Astrocyte (in vitro differentiated cells and primary cell): ENCODE data around the gene CHST3.

ENCODE experiments used
- EZH2 ChIP-seq: IDR thresholded peaks from 2 replicates; pipeline ENCODE4 v1.6.1; 2012; ENCODE audit warnings: mild to moderate bottlenecking, low read length, inconsistent platforms; ENCODE audit not compliant: insufficient read depth
- TF ChIP-seq, protein P1 (sequence below): IDR thresholded peaks from 2 replicates; pipeline ENCODE4 v1.5.1; 2011; ENCODE audit warnings: low read depth, mild to moderate bottlenecking, inconsistent platforms, low read length, moderate library complexity; ENCODE audit not compliant: insufficient read depth

DNA sequence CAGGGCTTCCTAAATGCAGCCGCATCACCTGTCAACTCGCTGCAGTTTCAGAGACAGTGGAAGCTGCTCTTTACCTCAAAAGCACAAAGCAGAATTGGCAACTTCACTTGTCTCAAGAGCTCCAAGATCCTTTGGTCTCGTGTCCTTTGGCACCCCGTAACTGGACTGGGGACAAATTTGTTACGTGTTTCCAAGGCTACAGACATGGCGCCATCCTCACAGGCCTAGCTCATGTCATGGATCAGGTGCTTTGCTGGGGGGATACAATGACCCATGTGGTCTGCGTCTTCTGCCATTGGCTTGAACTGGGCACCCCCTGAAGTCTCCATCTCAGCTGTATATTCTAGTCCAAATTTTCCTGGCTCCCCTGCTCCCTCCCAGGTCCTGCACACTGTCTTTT is 48.6 kb downstream of the CHST3 start:
- TF ChIP-seq, protein P1, sequence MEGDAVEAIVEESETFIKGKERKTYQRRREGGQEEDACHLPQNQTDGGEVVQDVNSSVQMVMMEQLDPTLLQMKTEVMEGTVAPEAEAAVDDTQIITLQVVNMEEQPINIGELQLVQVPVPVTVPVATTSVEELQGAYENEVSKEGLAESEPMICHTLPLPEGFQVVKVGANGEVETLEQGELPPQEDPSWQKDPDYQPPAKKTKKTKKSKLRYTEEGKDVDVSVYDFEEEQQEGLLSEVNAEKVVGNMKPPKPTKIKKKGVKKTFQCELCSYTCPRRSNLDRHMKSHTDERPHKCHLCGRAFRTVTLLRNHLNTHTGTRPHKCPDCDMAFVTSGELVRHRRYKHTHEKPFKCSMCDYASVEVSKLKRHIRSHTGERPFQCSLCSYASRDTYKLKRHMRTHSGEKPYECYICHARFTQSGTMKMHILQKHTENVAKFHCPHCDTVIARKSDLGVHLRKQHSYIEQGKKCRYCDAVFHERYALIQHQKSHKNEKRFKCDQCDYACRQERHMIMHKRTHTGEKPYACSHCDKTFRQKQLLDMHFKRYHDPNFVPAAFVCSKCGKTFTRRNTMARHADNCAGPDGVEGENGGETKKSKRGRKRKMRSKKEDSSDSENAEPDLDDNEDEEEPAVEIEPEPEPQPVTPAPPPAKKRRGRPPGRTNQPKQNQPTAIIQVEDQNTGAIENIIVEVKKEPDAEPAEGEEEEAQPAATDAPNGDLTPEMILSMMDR = no peak
- no peak for TF ChIP-seq EZH2
